Activated CD8-positive, alpha-beta memory T cell treated with anti-CD3 and anti-CD28 coated beads for 36 hours (primary cell): Measurements from ENCODE around the gene ARHGAP26. TPM values are rescaled to one million over a fixed set of nuclear protein-coding genes. Genes with fewer than 3 reads are reported as not detected.
"Not testable (repeated sequence)": the region's sequence is repeated elsewhere in the genome, so short reads cannot be mapped to it uniquely, and the experiment has no call there.

Experiments
- CTCF ChIA-PET: fragments of 350-600 bp; sonication (Branson Sonifier 250); formaldehyde crosslinking; loops from one replicate; lab custom pipeline; 2021; ENCODE audit warnings: antibody characterized with exemption; lab: Charles Lee
- POLR2A ChIA-PET: fragments of 350-600 bp; sonication (Branson Sonifier 250); formaldehyde crosslinking; loops from one replicate; lab custom pipeline; 2021; ENCODE audit warnings: antibody characterized with exemption; lab: Charles Lee
- total RNA-seq, 2 experiments: library from RNA; stranded (reverse); gene quantifications; one replicate each; pipeline ENCODE4 v1.2.3, GENCODE V29; 2021

Gene ARHGAP26
- total RNA-seq, 2 experiments from 2014 or later: 15.6 to 15.7 TPM

DNA sequence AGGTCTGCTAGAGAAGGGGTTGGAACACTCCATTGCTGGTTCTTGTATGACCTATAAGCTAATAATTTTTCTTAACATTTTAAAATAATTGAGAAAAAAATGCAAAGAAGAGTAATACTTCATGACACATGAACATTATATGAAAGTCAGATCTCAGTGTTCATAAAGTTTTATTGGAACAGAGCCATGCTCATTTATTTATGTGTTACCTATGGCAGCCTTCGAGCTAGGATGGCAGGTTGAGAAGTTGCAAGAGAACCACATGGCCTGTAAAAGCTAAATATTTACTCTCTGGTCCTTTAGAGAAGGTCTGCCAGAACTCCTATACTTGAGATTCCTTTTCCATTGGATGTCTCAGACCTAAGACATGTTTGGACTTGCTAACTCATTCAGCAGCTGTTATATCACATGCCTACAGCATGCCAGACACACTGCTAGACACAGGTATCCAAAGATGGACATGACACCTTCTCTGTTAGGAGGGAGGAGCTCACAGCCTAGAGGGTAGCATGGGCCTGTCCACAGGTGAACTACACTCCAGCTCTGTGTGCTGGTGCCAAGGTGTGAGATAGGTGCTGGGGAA lies 304.3 kb downstream of the ARHGAP26 start:
- CTCF ChIA-PET: interaction anchor here (0.5 kb wide), 1 partner anchor 18 kb away, joined by 4 read pairs; no protein-coding TSS in a partner anchor

DNA sequence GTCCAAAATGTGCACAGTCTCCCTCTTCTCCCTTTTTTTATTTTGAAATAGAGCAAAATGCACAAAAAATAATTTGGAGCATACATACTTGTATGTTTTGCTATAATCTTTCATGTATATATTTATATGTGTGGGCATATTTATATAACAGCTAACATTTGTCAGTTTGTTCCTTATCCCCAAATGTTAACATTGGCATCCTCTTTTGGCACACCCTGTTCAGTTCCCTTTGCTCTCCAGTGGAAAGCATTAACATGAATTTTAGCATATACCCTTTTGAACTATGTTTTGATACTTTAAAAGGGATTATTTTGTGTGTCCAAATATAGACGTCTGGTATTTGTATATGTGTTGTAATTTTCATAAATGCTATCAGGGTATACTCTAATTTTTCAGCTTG lies 306.2 kb downstream of the ARHGAP26 start:
- ChIA-PET CTCF (interaction anchor here (0.9 kb wide), 1 partner anchor 14 kb away, joined by 3 read pairs; no protein-coding TSS in a partner anchor), POLR2A (no interaction called here)

More for the DNA sequence above, 304.3 kb downstream of the ARHGAP26 start:
- POLR2A ChIA-PET: interaction anchor here (0.8 kb wide), 1 partner anchor 52 kb away, joined by 3 read pairs; no protein-coding TSS in a partner anchor

DNA sequence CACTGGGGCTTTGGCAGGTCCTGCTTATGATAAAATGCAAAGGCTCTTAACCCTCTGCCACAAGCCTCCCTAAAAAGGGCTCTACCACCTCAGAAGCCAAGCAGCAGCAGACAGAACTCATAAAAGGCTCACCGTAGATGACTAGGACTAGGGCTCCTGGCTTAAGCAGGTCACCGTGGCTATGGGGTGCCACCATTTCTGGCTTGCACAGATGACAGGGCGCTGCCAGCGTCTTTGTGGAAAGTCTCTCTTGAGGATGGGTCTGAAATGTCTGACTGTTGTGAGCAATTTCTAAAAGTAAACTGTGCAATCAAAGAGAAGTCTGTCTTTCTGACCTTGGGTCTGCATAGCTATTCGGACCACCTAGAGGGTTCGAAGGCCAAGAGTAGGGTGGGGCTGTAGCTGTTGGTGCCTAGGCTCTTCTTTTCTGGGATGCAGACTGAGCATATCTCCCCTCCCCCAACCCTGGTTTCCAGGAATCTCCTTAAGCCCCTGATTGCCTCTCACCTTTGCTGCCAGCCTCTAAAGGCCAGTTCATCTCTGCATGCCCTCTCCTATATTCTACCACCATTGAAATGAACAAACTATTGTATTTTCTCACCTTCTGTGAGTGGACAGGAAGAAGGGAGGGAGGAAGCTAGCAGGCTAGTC lies 307.4 kb downstream of the ARHGAP26 start:
- ChIA-PET POLR2A (no interaction called here), CTCF (no interaction called here)

DNA sequence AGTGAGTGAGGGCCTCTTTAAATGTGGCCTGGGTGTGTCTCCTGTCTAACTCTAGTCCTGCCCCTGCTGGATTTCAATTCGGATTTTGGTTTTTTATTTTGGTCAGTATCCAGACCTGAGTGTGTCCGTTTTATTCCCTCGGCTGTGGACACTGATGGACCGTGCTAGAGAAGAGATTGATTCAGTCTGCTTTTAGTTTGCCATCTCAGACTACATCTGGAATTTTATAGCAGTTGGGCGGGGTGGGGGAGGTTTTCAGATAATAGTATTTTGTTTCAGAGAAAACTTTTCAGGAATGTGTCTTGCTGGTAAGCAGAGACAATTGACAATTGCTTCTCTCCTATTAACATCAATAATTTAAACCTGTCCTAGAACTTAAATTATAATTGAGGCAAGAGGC lies 308.1 kb downstream of the ARHGAP26 start:
- ChIA-PET CTCF (no interaction called here), POLR2A (no interaction called here)

DNA sequence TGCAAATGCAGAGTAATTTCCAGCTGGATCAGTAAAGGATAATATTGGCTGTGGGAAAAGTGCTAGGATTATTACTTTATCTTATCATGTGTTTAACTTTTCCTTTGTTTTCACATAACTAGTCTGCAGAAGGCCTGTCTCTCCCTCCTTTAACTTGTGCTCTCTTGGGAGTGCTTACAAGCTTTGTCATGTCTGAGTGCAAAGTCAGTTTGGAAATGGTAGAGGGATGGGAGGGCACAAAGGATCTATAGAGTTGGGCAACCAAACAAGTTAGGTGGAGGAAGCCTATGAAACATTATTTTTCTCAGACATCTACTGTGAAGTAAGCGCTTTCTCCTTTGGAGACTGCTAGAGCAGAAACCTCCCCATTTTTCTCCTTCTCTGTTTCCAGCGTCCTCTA lies 308.8 kb downstream of the ARHGAP26 start:
- ChIA-PET CTCF (no interaction called here), POLR2A (no interaction called here)

DNA sequence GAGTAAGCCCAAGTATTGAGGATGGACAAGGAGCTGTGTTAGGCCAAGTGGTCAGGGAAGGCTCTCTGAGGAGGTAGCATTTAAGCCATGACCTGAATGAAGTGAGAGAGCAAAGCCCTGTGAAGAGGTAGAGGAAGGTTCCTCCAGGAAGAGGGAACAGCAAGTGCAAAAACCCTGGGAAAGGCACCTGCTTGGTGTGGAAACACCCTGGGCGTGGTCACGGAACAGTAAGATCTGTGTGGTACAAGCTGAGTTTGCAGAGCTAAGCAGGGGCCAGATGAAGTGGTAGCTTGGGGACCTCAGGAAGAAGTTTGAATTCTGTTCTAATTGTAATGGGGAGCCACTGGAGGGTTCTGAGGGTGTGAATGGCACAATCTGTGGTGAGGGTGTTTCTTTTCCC lies 310.2 kb downstream of the ARHGAP26 start:
- ChIA-PET POLR2A (interaction anchor here (0.5 kb wide), 1 partner anchor 1015 kb away, joined by 5 read pairs; no protein-coding TSS in a partner anchor), CTCF (interaction anchor here (0.8 kb wide), 1 partner anchor 10 kb away, joined by 4 read pairs; no protein-coding TSS in a partner anchor)

DNA sequence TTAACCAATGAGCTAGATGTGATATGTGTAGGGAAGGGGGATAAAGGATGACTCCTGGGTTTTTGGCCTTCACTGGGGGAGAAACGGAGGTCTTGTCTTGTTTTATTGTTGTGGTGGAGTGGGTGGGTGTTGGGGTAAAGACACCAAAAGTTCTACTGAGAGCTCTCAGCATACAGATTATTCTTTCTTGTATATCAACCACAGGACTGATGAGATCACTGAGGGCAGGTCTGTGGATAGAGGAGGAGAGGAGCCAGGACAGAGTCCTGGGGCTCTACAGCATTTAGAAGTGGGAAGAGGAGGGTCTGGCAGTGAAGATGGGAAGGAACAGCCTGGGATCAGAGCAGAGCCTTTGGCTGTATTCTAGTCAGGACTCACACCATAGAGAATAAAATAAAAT lies 310.8 kb downstream of the ARHGAP26 start:
- POLR2A ChIA-PET: interaction anchor here (0.5 kb wide), 1 partner anchor 1016 kb away, joined by 5 read pairs; no protein-coding TSS in a partner anchor

DNA sequence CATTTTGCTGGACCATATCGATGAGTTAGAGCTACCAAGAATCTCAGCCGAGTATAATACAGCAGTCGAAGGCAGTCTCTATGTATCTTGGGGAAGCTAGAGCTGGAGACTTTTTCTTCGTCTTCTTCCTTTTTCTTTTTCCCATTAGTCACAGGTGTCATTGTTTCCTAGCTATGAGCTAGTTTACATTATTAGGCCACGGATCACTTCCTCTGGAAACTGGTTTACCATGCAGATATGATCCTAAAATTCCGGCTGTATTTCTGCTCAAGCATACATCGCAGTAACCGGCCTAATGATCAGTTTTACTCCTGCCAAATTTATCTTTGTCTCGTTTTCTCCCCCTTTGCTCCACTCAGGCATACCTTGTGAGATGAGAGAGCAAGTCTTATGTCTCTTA lies 312.8 kb downstream of the ARHGAP26 start:
- POLR2A ChIA-PET: interaction anchor here (0.5 kb wide), 1 partner anchor 320 kb away, joined by 3 read pairs; the partner anchor contains the start of gene NR3C1
- CTCF ChIA-PET: no interaction called here

More for the DNA sequence above, 310.8 kb downstream of the ARHGAP26 start:
- CTCF ChIA-PET: interaction anchor here (0.8 kb wide), 1 partner anchor 9 kb away, joined by 4 read pairs; no protein-coding TSS in a partner anchor

DNA sequence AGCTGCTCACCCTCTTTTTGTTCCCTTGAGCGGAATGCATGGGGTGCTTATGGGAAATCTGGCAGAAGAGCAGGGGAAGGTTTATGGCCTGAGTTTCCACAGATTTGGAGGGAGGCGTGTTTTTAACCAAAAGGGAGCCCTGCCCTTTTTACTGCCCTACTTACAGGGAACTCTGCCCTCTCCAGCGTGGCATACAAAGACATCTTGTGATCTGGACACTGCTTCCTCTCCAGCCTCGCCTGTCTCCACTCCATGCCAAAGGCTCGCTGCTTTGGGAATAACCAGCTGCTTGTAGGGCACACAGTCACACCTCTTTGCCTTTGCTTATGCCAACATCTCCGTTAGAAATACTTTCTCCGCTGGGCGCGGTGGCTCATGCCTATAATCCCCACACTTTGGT lies 314.2 kb downstream of the ARHGAP26 start:
- ChIA-PET POLR2A (no interaction called here), CTCF (no interaction called here)

DNA sequence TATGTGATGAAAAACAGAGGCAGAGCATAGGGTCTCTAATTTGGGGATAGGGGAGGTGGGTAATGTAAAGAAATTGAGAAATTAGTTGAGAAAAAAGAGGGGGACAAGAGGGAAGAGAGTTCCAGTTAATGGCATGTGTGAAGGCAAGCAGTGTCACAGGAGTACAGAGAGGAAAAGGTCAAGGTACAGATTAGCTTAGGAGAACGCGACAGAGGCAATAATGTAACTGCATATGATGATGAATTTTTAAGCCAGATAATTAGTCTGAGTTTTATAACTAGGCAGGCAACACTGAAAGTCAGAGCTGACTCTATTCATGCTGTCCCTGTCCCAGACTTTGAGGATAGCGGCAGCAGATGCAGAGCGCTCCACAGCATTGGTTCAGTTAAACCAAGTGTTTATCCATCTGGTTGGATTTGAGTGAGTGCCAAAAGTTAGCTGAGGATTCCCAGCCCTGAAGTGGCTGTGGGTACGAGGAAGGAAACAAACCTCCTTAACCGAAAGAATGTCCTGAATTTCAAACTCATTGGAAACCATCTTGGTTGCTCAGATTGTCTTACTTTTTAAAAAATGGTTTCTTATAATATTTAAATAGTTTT lies 315.2 kb downstream of the ARHGAP26 start:
- ChIA-PET POLR2A (no interaction called here), CTCF (no interaction called here)

DNA sequence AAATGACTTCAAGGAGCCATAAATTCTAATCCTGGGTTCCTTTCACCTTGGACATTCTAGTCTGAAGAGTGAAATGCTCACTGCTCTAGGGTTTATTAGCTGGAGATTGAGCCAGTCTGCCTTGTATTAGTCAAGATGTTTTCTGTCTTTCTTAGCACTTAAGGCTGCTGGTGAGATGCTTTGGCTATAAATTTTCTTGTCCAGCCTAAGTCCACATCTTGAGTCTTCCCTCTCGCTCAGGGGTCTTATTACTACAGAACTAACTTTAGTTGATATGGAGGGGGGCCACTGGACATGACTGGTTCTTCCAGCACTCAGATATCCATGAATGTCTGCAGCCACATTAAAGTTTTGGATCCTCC lies 316.4 kb downstream of the ARHGAP26 start:
- POLR2A ChIA-PET: no interaction called here
- CTCF ChIA-PET: no interaction called here

DNA sequence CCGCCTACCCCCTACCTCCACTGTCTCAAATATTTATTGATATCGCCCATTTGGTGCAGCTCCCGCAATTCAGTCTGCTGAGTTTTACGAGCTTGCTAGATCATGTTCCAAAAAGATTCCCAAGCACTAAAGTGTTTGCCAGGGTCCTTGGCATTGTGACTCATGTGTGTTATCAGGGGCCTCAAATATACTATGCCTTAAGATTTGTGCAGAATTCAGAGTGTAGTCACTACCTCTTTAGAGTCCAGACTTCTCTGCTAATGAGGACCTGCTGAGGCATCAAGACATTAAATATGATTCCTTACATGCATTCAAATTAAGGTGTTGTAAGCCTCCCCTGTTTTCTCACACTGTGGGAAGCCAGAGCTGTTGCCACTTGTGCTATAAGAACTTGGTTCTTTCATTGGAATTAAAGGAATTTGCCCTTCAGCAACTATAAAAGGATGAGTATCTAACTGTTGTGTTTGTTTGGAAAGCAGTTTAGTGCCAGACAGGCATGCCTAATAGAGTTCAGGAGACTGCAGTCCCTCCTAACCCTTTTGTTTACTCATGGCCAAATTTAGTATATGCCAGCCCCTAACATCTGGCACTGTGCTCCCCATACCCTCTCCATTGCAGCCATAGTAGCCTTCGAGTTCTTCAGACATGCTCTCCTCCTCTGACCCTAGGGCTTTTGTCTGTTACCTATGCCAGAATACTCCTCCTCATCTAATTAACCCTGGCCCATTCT lies 316.9 kb downstream of the ARHGAP26 start:
- CTCF ChIA-PET: no interaction called here

DNA sequence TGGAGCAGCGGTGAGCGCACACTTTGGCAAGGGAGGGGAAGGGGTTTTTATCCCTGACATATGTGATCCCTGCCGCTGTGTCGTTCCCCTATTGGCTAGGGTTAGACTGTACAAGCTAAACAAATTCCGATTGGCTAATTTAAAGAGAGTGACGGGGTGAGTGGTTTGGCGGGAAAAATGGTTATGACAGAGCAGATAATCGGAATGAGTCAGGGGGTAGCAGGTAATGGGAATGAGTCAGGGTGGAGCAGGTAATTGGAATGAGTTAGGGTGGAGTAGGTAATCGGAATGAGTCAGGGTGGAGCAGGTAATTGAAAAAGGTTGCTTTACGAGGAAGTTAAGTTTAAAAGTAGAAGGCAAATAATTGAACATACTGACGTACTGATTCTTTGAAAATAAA lies 318.5 kb downstream of the ARHGAP26 start:
- CTCF ChIA-PET, POLR2A ChIA-PET: not testable (repeated sequence)

More for the DNA sequence above, 316.9 kb downstream of the ARHGAP26 start:
- POLR2A ChIA-PET: no interaction called here

DNA sequence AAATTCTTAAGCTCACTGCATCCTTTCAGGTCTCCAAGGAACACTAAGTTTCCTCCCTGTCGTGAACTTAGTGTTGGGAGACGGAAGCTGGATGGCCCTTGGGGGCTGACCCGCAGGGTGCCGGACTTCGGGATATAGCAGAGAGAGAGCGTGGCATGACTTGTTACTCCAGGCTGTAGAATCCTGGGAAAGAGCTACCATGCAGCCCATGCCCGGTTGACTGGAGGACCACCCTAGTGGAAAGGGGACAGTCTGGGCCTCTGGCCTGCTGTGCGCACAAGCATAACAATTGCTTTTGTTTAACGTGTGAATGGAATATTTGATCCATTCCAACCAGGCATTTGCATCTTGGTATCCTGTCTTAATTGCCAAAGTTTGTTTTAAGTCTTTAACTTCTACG lies 319.9 kb downstream of the ARHGAP26 start:
- POLR2A ChIA-PET: not testable (repeated sequence)
- CTCF ChIA-PET: interaction anchor here (1.4 kb wide), 1 partner anchor 9 kb away, joined by 4 read pairs; no protein-coding TSS in a partner anchor

DNA sequence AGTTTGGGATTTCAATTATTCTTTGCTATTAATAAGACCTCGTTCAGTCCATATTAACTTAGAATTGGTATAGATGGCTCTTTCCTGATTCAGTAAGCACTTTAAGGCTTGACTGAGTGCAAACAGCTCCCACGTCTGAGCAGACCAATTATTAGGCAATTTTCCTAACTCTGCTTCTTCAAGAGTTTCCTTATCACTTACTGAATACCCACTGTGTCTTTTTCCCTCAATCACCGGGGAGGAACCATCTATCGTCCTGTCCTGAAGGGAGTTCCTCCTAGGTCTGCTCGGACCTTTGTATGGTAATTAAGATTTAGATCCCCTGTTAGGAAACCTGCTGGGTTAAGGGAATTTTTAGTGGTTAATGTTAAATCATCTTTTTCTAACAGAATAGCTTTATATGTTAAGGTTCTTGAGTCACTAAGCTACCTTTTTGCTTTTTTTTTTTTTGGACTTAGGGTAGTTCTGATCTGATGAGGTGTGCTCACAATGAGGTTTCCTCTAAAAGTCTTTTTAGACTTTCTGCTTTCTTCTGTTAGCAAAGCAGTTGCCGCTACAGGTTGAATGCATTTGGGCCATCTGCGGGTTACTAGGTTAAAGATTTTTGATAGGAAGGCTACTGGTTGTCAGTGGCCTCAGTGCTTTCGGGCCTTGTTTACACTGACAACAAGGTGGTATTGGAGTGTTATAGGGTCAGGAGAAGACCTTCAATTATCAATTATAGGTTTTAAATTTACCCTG lies 322.7 kb downstream of the ARHGAP26 start:
- POLR2A ChIA-PET: not testable (repeated sequence)
- CTCF ChIA-PET: interaction anchor here (0.6 kb wide), 1 partner anchor 513 kb away, joined by 3 read pairs; no protein-coding TSS in a partner anchor

DNA sequence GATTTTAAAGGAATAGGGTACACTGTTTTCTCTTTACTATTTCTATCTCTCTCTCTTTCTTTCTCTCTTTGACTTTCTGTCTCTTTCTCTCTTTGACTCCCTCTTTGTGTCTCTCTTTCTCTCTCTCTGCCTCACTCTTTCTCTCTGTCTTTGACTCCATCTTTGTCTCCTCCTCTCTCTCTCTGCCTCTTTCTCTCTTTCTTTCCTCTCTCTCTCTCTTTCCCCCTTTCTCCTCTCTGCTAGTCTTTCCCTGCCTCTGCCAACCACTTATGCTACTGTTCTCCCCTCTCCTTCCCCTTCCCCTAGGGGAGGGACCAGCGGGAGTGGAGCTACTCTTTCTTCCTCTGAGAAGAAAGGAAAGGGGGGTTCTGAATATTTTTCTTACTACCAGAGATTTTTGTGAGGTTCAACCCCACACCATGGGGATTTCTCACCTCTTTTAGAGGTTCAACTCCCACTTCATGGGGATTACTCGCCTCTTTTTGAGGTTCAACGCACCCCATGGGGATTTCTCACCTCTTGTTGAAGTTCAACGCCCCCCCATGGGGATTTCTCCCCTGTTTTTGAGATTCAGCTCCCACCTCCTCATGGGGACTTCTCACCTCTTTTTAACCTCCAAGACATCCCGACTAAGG lies 323.4 kb downstream of the ARHGAP26 start:
- ChIA-PET POLR2A (no interaction called here), CTCF (no interaction called here)

DNA sequence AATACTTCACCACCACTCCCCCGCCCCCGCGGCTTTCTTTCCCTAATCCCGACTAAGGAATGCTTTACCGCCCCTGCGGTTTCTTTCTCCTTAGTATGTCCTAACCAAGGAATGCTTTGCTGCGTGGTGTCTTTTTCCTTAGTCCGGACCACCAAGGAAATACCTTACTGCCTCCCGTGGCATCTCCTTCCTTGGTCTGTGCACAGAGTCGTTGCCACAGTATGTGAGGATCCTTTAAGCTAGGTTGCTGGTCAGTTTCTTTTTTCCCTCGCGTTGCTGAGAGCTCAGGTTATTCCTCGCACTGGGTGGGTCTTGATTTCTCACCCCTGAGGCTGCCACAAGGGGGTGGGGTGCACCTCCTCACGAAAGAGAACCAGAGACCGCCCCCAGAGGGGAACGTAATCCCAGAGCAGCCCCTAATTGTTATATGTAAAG lies 323.9 kb downstream of the ARHGAP26 start:
- ChIA-PET POLR2A (no interaction called here), CTCF (no interaction called here)

DNA sequence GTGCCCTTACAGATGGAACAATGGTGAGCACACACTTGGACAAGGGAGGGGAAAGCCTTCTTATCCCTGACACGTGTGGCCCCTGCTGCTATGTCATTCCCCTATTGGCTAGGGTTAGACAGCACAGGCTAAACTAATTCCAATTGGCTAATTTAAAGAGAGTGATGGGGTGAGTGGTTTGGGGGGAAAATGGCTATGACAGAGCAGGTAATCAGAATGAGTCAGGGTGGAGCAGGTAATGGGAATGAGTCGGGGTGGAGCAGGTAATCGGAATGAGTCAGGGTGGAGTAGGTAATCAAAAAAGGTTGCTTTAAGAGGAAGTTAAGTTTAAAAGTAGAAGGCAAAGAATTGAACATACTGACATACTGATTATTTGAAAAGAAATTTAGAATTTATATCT lies 324.4 kb downstream of the ARHGAP26 start:
- CTCF ChIA-PET, POLR2A ChIA-PET: not testable (repeated sequence)
